Measurements from ENCODE around the gene CST5. TPM values are rescaled to one million over a fixed set of nuclear protein-coding genes. Genes with fewer than 3 reads are reported as not detected.

The CST5 gene
- total RNA-seq, 1 experiment from 2014 or later: not detected

DNA sequence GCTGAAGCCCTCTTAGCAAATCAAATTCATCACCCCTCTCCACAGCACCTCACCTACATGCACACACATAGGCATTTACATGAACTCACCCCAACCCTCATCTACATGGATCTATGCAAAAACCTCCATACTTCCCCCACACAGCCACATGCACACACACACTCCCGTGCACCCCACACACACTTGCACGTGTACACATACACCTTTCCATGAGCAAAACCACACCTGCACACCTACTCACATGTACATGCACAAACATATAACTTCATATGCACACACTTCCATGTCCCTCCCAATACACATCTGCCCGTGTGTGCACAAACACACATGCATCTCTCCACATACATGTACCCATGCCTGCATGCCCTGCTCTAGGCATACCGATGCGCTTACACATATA is 23.3 kb downstream of the CST5 start:
- no peaks in the 10 kb centered on the region for H3K79me2 ChIP-seq (ENCODE audit: insufficient read depth, low read length)
- no peaks in the 10 kb centered on the region for H4K20me1 ChIP-seq (ENCODE audit: insufficient read depth)
- intact Hi-C loops (cut with micrococcal nuclease): no loop called here
- no peaks in the 10 kb centered on the region for H3K4me1 ChIP-seq (ENCODE audit: control insufficient read depth in 1 of 2, insufficient read depth in 2 of 2, low read length in 2 of 2)
- ChIA-PET POLR2A (no interaction called here), RAD21 (ENCODE audit: low non-redundant PET in 1 of 2, low total read pairs in 2 of 2, uncharacterized antibody in 2 of 2, unreplicated experiment in 2 of 2) (no interaction called here), CTCF (no interaction called here)
- H3K36me3 ChIP-seq (ENCODE audit: control insufficient read depth in 1 of 2, insufficient read depth in 2 of 2, low read length in 2 of 2): no peaks in the 10 kb centered on the region
- no peaks in the 10 kb centered on the region for H3K9me2 ChIP-seq (ENCODE audit: insufficient read depth)
- no peak overlapping the region for H3K27ac ChIP-seq (ENCODE audit: low read depth, low read length)
- H3K4me2 ChIP-seq (ENCODE audit: low read length): no peak overlapping the region
- no peak overlapping the region for H3K4me3 ChIP-seq (replicated peaks in 1 of 2; ENCODE audit: low read depth in 1 of 2, low read length in 2 of 2)
- DNase-seq (ENCODE audit: low read depth, low spot score): no peak
- TF ChIP-seq EGR1 (IDR thresholded peaks at IDR 0.05; ENCODE audit: low read depth) (no peak), EZH2phosphoT487 (IDR thresholded peaks at IDR 0.05; ENCODE audit: borderline replicate concordance) (no peak), CTCF (IDR thresholded peaks at IDR 0.05 in 2 of 3, conservative IDR thresholded peaks at IDR 0.05 in 1 of 3; ENCODE audit: borderline replicate concordance in 1 of 3, insufficient read depth in 1 of 3, low read depth in 2 of 3, low read length in 2 of 3) (no peak), SRF (IDR thresholded peaks at IDR 0.05; ENCODE audit: low read depth) (no peak), RAD21 (IDR thresholded peaks at IDR 0.05; ENCODE audit: low read depth) (no peak), ZBTB33 (IDR thresholded peaks at IDR 0.05; ENCODE audit: extremely low read depth, insufficient replicate concordance, low read length) (no peak), FOSL1 (IDR thresholded peaks at IDR 0.05; ENCODE audit: low read depth) (no peak), SP1 (IDR thresholded peaks at IDR 0.05; ENCODE audit: low read depth) (no peak), EZH2 (IDR thresholded peaks at IDR 0.05) (no peak), TCF7L2 (IDR thresholded peaks at IDR 0.05; ENCODE audit: borderline replicate concordance, extremely low read depth, insufficient read depth, insufficient read length) (no peak), JUND (IDR thresholded peaks at IDR 0.05) (no peak), MAX (IDR thresholded peaks at IDR 0.05) (no peak), ZFX (IDR thresholded peaks at IDR 0.05) (no peak), YY1 (IDR thresholded peaks at IDR 0.05; ENCODE audit: extremely low read depth, insufficient replicate concordance, low read depth, low read length) (no peak), CBX3 (IDR thresholded peaks at IDR 0.05; ENCODE audit: low read depth) (no peak), SIN3A (IDR thresholded peaks at IDR 0.05; ENCODE audit: low read depth) (no peak), ZNF274 (IDR thresholded peaks at IDR 0.05; ENCODE audit: low read depth, low read length) (no peak), POLR2AphosphoS5 (IDR thresholded peaks at IDR 0.05; ENCODE audit: low read depth, low read length) (no peak)
- TF ChIP-seq, protein P1, sequence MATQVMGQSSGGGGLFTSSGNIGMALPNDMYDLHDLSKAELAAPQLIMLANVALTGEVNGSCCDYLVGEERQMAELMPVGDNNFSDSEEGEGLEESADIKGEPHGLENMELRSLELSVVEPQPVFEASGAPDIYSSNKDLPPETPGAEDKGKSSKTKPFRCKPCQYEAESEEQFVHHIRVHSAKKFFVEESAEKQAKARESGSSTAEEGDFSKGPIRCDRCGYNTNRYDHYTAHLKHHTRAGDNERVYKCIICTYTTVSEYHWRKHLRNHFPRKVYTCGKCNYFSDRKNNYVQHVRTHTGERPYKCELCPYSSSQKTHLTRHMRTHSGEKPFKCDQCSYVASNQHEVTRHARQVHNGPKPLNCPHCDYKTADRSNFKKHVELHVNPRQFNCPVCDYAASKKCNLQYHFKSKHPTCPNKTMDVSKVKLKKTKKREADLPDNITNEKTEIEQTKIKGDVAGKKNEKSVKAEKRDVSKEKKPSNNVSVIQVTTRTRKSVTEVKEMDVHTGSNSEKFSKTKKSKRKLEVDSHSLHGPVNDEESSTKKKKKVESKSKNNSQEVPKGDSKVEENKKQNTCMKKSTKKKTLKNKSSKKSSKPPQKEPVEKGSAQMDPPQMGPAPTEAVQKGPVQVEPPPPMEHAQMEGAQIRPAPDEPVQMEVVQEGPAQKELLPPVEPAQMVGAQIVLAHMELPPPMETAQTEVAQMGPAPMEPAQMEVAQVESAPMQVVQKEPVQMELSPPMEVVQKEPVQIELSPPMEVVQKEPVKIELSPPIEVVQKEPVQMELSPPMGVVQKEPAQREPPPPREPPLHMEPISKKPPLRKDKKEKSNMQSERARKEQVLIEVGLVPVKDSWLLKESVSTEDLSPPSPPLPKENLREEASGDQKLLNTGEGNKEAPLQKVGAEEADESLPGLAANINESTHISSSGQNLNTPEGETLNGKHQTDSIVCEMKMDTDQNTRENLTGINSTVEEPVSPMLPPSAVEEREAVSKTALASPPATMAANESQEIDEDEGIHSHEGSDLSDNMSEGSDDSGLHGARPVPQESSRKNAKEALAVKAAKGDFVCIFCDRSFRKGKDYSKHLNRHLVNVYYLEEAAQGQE (IDR thresholded peaks at IDR 0.05; ENCODE audit: low read depth): no peak
- TF ChIP-seq, protein P2, sequence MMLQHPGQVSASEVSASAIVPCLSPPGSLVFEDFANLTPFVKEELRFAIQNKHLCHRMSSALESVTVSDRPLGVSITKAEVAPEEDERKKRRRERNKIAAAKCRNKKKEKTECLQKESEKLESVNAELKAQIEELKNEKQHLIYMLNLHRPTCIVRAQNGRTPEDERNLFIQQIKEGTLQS (IDR thresholded peaks at IDR 0.05): no peak
- H3K9ac ChIP-seq (ENCODE audit: low read length): no peak overlapping the region
- BruUV-seq (replicated peaks): no TSS peak
- no peak overlapping the region for H2AFZ ChIP-seq (ENCODE audit: low read depth, low read length, poor library complexity, severe bottlenecking)
- no peak for ATAC-seq
- H3K27me3 ChIP-seq (ENCODE audit: insufficient read depth, low read length): no peaks in the 10 kb centered on the region
- no peaks in the 10 kb centered on the region for H3K9me3 ChIP-seq (ENCODE audit: control insufficient read depth in 1 of 2, insufficient read depth in 1 of 2, low read depth in 1 of 2, low read length in 2 of 2)

All from HCT116 (cell line).